ENCODE results near the gene SETBP1.

The SETBP1 gene

DNA sequence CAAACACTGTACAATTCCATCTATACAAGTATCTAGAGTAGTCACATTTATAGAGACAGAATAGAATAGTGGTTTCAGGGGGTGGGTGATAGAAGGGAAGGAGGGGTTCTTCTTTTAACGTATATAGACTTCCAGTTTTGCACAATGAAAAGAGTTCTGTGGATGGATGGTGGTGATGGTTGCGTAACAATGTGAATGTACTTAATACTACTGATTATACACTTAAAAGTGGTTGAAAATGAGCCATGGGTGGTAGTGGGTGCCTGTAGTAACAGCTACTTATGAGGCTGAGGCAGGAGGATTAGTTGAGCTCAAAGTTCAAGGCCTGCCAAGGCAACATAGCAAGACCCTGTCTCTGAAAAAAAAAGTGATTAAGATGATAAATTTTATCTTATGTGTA, 85.8 kb downstream of the SETBP1 start:
- no peak for DNase-seq

DNA sequence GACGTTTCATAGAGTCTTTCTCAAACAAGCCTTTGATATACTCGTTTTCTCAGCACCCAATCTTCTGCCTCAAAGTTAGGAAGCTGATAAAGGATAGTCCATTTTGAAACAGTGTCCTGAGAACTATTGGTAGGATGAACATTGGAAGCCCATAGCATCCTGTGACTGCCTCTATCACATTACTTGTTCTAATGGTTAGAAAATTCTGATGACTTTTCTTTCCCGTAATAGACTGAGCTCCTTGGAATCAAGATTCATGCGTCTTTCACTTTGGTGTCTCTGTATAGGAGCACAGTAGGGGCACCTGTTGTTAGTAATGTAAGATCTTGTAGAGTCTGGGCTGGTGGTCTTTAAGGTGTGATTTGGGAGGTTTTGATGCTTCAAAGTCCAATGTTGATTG, 87.1 kb downstream of the SETBP1 start:
- DNase-seq = no peak

DNA sequence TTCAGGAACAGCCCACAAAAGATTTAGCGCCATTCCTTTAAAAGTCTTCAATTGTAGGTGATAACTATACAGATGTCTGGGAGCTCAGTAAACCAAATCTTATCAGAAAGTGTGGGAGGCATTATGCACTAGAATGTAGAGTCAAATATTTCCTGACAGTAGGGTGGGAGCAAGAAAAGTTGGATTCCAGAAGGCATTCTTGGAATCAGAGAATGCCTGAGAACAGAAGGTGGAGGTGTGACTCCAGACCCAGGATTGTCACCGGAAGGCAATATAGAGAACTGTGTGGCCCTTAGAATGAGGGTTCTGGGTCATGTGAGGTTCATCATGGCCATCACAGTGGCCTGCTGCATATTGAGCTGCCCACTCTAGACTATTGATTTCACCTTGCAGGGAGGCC, 90.0 kb downstream of the SETBP1 start:
- no peak for DNase-seq

DNA sequence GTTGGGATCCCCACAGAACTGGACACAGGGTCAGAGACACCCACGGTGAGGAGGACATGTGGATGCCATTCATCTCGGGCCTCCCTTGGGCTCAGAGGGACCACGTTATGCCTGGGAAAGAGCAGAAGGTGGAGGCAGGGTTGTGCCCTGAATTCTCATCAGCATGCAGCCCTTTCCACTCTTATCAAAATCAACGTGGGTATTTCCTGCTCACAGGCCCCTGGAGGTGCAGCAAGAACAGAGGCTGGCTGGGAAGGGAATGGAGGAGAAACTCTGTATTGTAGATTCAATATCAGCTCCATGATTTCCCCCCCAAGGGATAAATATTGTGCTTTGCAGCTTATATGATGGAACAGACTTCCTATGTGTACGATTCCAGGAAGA, 90.9 kb downstream of the SETBP1 start:
- no peak for DNase-seq

DNA sequence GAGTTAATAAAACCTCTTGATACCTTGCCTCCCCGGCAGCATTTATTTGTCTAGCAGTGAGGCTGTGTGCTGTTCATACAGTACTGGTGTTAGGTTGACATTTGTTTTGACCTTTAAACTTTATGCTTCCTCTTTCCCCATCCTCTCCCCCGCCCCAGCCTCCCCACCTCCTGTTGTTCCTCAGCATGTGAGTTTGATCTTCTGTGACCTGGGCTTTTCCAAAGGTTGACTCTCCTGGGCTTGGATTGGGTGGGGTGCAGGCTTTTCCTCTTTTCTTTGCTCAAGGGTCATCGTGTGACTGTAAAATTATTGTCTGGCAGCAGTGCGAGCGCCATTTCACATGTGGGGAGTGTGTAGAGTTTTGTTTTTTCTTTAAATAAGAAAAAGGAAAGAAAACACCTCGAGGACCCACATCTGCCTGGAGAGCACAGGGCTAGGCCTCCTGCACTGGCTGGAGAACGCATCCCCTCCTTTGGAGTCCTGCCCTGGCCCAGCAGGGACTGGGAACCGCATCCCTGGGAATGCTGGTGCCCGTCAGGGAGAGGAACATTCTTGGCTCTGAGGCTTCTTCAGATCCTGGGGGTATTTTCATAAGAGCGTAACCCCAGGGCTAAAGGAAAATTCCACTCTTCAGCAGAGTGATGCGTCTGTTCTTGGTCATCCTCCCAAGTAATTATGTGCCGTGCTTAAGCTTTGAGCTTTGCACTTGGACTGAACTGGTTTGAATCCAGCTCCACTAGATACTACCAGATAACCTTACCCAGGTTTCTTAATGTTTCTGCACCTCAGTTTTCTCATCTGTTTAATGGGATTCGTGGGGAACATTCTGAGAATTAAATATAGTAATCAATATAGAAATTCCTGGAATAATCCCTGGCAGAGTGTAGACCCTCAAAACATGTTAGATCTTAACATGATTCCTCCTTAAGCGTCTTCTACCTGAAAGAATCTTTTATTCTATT, 91.5 kb downstream of the SETBP1 start:
- no peak for DNase-seq

DNA sequence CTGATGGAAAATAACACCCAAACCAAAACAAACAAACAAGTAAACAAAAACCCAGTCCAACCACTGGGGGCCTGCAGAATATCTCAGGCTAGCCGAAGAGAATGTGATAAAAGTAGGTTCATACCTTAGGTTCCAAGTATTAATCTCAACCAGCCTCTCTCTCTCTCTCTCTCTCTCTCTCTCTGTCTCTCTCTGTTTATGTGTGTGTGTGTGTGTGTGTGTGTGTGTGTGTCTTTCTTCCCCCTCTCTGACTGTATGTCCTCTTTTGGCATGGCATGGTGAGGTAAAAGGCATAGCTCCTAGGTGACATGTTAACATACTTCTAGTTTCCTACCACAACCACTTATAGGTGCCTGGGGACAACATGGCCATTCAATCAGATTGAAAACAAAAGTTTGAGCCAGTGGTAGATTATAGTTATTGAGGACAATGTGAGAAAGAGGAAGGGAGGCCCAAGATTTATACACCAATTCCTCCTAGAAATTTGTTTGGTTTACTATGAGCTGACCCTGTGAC, 93.0 kb downstream of the SETBP1 start:
- no peak for DNase-seq

DNA sequence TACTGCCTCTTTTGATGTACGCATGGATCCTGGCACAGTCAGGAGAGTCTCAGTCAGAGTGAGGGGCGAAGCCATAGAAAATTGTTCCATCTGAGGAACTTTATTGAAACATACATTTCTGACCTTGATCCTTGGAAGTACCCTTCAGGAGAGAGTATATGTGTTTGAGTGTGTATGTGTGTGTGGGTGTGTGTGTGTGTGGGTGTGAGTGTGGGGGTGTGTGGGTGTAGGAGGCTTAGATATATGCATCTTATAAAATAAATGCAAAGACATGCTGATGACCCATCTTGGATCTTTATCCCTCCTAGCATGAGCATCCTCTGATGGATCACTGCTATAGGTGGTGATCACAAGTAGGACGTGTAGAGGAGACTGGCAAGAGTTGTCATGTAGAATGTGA, 93.5 kb downstream of the SETBP1 start:
- DNase-seq = no peak

DNA sequence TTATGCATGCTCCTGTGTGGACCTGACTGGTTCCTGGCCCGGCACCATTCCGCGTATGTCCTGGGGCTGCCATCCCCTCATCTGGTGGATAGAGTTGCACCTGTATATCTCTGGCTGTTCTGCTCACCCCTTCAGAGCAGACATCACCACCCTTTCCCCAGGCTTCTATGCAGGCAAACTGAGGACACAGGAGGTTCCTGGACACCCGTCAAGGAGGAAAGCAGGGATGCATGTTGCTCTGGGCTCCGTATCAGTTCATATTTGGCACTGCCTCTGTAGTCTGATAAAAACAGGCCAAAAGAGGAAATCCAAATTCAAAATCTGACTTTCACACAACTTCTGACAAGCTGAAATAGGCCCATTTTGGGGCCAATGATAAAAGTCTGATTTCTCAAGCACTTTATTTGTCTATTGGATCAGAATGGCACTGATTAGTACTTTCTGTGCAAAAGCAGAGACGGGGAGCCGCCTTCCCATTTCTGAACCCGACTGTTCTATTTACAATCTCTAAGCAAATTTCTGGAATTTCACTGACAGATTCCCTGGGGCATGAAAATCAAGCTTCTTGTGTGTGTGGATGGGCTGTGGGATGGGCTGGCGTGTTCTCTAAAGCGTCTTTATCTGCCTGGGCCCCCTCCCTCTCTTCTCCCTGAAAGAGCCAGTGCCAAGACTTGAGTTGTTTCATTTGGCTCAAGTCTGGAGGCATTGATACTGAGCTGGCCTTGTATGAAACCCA, 96.9 kb downstream of the SETBP1 start:
- DNase-seq = no peak

DNA sequence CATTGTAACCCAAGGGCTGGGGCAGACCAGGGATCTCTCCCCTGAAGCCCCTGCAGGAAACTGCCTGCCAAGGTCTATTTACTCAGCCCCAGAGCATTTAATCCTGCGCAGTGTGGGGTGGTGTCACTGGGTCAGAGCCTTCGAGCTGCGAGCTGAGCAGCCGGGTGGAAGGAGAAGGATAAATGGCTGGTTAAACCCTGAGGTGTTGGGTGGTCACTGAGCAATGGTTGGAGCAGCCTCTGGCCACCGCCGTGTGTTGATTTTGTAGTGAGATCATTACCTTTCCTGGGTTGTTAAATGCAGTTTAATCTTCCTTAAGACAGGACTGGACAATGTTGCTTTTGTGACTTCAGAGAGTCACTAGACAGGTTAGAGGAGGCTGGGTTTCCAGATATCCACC, 98.1 kb downstream of the SETBP1 start:
- DNase-seq = no peak

DNA sequence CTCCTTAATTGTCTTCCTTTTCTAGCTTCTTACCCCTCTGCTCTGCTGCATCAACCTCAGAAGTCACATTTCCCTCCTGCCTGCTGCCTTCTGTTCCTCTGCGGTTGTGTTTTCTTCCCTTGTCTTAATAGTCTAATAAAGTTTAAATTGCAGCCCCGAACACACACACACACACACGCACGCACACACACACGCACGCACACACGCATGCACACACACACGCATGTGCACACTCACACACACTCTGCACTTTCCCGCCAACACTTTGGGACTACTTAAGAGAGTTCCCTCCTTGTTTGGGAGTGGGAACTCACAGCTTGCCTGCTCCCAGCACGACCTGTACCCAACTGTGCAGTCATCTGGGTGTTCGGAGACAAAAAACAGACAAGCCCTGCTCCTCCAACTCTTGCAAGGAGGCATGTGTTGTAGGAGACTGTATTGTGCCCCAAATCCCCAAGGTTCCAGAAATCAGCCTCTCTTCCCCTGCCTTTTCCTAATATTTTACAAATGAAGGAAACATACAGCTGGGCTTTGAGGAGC, 99.1 kb downstream of the SETBP1 start:
- DNase-seq = no peak

DNA sequence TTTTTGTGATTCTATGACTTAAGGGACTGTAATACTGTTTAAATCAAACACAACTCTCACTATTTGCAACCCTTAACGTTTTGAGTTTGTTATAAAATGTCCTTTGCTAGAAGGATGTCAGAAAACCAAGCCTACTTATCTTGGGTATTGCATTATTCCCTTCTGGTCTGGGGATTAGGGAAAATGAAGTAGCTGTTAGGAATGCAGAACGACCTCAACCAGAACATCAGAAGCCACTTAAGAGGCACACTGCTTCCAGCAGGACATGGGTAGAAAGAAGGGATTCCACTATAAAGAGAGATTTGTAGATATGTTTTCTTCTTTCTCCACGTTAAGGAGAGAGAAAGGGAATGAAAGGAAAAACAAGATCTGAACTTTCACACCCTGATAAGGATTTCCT, 101.2 kb downstream of the SETBP1 start:
- DNase-seq = no peak

DNA sequence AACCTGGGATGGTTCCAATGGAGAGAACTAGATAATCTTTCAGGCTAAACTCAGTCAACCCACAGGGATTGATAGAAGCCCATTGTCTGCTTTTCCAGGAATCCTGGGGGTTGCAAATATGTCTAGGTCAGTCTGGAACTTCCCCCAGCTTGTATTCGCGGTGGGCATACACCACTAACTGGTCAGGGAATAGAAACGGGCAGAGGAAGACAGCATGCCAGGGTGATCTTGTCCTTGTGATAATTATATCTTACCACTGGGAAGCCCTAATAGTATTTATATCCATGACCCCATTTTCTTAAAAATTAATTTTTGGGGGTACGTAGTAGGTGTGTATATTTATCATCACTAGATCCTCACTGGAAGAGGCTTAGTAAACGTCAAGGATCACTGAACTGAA, 101.9 kb downstream of the SETBP1 start:
- no peak for DNase-seq

DNA sequence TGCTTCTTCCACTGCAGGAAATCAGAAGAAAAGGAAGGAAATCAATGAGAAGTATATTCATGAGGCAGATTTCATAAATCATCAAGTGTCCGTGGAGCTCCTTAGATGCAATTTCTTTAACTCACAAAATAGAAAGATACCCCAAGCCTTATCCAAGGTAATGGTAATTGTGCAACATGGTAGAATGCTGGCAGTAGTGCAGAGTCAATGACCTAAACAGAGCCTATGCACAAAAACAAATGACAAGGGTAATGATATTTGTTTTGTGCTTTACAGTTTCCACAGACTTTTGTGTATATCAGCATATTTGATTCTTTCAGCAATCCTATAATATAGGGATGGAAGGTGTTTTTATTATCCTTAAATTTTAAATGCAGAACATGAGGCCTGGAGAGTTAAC, 102.7 kb downstream of the SETBP1 start:
- DNase-seq = no peak

DNA sequence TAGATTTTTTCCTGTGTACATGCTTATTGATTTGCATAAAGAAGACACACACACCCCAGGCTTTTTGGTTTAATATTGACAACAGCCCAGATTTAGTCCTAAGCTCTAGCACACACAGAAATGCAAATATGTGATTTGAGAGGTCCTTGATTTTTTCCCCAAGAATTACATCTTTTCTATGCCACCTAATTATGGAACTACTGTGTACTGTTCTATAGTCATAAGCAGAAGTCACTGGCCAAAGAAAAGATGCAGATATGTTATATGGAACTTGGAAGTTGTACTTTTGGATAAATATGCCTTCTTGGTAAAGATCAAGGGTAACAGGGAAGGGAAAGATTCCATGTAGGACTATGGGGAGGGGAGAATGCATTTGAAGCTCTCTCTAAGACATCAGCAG, 105.6 kb downstream of the SETBP1 start:
- DNase-seq = no peak

DNA sequence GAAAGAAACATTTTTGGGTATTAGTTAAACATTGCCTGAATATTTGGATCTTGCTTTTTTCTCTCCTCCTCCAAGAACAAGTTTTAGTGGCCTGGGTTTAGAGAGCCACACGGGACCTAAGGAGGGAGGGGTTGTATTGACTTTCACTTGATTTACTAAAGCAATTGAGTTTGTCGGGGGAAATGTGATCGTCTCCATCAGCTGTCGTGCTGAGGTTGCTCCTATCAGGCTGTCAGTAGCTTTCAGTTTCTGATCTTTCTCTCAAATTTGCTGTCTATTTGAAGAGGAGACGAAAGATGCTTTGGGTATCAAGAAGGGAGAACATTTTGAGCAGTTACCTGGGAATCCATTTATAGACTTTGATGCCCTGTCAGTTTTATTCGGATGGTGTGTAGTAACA, 106.0 kb downstream of the SETBP1 start:
- DNase-seq = no peak

DNA sequence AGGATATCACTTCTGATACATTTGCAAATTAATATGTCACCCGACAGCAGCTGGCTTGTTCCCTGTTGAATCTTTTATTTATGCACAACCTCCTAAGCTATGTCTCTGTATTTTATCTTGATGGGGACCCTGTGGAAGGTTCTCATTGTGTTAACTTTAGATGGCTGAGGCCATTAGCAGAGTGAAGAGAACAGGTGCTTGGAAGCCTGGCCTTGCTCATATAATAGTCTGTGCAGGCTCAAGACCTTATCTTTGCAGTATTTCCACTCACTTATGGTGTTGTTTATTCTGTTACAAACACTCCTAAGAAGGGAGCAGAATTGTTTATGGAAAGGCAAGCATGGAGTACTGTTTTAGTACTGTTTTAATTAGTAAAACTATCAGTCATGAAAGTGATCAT, 107.6 kb downstream of the SETBP1 start:
- DNase-seq = no peak

DNA sequence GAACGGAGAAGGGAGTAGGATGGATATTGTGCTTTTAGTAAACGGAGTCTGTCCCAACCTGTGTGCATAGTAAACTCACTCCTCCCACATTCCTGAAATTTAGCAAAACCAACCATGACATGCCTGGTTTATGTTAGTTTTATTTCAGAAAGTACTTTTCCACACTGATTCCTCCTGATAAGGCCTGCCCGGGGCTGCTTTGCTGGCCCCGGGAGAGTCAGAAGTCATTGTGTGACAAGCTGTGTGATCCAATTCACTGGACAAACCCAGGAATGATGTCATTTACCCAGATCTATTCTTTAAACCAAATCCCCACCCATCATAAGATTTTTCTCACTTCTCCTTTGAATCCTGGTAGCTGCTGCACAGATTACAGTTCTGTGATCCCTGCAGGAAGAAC, 109.0 kb downstream of the SETBP1 start:
- DNase-seq = no peak

DNA sequence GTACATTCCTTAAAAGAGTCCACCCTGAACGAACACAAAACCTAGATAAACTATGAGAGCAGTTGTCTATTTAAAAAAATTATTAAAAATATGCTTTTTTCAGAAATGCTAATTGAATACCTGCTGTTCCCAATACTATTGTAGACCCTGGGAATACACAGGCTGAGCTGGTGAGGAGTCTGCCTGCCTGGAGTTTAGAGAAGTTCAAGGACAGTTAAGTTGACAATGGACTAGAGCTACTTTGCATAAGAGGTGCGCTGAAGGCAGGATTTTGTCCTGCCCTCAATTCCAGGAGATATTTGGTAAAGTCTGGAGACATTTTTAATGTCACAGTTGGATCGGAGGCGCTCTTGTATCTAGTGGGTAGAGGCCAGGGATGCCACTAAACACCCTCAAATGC, 110.2 kb downstream of the SETBP1 start:
- DNase-seq = no peak

DNA sequence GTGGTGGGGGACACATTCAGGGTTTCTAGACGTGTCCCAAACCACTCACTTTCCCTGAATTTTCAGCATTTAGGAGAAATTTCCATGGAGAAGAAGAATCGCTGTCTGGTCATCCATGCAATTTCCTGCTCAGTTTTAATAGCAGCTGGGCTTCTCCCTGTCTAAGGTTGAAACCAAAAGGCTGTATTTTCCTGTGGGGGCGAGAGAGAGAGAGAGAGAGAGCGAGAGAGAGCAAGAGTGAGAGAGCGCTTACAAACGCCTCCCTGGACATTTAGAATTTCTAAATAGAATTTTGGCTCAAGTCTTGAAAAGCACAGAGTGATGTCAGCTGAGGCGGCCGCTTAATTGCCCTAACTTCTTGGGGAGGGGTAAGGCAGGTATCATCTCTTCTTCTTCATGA, 110.8 kb downstream of the SETBP1 start:
- DNase-seq = no peak

DNA sequence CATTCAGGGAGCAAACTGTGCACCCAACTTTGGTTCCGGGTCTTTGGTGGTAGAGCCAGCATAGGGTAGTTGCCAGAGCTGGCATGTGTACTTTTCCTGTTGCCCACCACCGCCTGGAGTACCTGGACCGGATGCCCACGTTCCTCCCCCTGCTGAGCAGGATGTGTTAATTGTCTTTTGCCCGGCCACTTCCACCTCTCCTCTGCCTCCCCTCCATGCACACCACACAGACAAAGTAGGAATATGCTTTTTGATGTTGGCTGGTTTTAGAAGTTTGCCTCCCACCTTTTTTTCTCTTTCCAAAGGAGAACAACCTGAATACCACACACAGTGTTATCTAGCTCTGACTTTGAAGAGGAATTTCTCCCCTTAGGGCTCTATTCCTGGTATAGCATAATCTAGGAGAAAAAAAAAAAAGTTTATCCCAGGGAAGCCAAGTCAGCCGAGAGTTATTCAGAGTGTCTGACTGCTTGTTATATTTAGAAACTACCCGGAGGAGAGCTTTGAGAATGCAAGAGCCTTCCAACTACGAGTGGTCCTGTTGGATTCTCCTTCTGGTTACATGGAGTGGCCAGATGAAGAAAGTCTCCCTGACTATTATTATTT, 111.9 kb downstream of the SETBP1 start:
- DNase-seq = no peak

DNA sequence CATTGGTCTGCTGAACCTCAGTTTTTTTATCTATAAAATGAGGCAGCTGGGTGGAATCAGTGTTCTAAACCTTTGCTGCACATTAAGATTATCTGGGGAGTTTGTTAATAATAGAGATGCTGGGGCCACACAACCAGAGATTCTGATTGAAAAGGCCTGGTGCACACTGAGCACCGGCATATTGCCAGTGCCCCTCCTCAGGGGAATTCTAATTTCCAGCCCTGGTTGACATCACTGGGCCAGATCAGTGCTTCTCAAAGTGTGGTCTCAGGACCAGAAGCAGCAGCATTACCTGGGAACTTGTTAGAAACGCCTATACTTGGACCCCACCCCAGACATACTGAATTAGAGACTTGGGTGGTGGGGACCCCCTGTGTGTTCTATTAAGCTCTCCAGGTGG, 112.5 kb downstream of the SETBP1 start:
- no peak for DNase-seq

DNA sequence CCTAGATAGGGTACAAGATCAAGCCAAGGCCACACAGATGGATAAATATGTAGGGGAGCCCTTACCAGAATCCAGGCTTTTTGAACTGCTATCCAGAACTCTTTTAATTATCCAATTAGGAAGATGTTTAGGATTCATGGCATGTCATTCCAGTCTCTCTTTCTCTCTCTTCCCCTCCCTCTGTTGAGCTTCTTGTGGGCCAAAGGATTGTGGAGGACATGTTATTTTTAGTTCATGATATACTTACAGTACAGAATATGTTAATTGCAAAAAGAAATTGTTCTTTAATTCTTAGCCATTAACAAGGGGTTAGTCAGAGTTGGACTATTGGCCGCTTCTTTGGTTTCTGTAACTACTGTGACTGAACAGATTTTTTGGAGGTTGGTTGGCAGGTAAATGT, 113.0 kb downstream of the SETBP1 start:
- DNase-seq = no peak

DNA sequence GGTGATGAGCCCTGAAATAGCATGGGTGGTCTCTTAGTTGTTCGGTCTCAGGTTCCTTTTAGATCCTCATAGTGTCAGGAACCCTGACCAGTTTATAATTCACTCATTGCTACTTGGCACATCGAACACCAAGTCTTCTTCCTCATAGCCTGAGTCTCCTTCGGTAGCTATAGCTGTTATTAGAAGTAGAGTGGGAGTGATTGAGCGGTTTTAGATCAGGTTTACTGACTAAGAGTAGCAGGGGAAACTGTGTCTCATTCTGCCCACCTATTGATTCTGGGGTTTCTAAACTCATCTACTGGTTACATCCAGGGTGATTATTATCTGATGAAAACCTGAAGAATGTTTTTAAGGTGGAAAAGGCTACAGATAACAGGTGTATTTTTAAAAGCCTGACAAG, 114.6 kb downstream of the SETBP1 start:
- DNase-seq = no peak

Data from effector CD4-positive, alpha-beta T cell (primary cell).